NCI-H774 (cell line): ENCODE data around the gene SMAD3.
A peak's percentile ranks its signal among the peaks of the same experiment; 100 is the strongest.

Source experiments
- DNase-seq: peaks from one replicate; lab custom pipeline; 2025; lab: John Stamatoyannopoulos, UW

Gene SMAD3

DNA sequence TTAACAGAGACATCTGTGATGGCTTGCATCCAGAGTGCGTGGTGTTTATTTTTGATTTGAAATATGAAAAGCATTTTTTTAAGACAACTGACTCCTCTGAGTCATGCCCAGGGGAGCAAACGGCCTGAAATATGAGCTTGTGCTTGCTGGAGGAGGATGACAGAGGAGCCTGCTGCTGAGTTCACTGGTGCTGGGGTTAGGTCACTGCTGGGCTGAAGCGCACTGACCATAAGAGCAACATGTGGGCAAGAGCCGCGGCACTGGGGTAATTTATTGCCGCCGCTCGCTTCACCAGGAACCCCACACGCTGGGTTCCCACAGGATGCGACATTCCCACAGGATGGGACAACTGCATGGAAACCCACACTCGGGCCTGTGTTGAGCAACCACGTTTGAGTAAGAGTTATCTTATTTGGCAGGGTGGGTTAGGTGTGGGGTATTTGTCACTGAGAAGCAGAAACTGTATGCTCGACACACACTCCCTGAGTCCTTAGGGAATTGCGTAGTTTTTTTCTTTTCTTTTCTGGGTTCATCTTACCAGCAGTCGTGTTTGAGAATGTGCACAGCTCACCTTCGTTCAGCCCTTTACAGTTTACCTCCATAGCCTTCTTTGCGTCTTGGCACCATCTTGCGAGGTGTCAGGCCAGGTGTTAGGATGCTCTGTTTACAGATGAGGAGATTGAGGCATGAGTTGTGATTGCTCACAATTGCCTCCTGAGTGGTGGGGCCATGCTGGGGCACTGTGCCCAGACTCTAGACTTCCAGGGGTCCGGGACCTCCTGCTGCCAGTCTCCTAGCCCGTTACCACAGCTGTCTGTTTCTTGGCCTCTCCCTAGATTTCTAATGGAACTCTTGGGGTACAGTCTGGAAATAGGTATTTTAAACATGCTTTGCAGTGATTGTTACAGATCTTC is 60.4 kb downstream of the SMAD3 start:
- no peak for DNase-seq

DNA sequence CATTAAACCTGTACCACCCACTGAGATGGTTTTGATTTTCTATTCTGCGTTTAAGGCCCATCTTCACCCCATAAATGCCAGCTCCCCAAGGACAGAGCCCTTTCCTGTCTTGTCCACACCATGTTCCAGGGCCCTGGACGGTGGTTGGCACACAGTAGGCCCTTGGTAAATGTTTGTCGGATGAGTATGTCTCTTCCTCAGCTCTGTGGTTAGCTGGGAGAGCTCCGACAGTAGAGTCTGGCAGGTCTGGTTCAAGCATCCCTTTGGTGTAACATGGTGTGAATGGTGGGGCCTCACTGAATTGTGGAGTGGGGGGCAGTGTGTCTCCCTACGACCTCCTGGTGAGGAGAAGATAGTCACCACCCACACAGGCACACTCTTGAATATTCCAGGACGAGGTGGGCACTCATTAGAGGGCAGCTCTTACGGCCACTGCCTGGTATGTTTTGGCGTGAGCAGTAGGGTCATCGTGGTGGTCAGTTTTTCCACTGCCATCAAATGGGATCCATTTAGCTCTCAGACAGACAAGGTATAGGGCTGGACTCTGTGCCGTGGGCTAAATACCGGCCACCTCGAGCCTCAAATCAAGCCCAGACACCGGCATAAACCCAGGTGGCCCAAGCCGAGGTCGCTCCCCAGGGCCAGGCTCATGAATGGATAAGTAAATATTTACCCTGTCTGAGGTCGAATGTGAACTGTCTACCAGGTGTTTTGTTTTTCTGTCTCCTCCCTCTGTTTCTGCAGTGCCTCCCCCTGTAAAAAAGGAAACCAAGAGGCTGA is 61.3 kb downstream of the SMAD3 start:
- DNase-seq, result peak; percentile 58

DNA sequence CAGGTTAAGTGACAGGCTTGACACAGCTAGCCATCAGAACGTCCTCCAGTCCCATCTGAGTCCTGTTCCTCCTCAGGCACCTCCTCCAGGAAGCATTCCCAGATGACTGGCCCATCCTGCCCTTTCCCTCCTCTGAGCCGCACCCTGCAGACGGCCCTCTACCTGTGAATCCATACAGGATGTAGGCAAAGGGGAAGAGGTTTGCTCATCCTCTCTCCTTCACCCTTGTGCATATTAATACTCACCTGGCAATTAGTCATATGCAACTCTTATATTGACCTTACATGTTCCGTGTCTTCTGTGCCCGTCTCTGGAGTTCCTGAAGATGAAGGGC is 61.9 kb downstream of the SMAD3 start:
- DNase-seq, result no peak

DNA sequence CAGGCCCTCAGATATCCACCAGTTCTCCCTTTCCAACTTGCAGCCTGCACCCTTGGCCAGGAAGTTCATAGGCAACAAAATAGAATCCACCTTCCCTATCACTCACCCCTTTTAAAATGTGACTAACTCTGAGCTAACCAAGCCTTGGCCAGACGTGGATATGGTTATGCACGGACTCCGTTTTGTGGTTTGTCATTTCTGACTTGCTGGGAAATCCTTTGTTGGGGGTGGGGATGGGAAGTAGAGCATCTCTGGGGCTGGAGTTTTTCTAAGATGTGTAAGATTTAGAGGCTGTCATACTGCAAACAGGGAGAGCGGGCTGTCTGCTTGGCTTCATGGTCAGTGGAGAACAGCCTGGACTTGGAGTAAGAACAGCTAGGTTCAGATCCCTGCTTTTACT is 62.6 kb downstream of the SMAD3 start:
- DNase-seq, result no peak

DNA sequence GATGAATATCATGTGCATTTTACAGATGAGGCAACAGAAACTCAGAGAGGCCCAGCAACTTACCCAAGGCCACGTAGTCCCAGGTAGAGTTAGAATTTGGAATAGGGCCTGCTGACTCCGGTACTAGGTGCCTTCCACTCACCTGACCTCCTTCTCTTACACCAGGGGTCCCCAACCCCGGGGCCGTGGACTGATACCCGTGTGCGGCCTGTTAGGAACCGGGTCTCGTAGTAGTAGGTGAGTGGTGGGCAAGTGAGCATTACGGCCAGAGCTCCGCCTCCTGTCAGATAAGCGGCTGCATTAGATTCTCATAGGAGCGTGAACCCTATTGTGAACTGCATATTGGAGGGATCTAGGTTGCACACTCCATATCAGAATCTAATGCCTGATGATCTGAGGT is 64.8 kb downstream of the SMAD3 start:
- DNase-seq, result no peak

DNA sequence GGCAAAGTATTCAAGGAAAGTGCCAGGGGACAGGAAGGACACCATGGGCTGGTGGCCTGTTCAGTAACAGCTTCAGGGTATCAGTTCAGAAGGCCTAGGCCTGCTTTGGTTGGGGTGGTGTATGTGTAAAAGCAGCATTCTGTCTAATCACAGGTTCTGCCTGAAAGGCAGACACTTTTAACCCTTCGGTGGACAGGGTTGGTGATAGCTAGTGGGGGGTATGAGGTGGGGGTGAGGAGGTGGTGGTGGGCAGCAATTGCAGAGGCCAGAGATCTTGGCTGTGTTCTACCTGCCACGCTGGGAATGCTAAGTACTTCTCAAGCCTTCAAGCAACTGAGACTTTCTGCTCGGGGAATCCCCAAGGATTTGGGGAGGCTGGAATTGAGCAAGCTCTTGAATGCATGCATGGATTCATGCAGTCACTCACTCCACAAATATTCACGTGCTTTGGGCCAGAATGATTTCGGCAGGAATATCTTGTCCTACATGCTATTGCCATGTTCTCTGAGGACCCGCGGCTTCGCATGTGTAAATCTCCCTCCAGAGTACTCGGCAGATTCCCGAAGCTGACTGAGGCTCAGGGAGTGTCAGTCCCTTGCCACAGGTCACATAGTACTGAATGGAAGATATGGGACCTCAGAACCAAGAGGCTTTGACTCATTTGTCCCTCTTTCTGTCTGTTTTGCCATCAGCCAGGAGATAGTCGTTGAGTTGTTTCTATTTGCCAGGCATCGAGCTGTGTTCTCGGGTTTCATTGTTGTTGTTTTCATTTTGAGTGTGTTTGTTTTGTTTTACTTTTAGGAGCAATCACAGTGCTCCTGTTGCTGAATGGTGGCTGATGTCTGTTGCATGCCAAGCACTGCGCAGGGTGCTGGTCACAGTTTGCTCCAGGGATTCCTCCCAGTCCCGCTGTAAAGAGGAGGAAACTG is 65.5 kb downstream of the SMAD3 start:
- DNase-seq, result no peak

DNA sequence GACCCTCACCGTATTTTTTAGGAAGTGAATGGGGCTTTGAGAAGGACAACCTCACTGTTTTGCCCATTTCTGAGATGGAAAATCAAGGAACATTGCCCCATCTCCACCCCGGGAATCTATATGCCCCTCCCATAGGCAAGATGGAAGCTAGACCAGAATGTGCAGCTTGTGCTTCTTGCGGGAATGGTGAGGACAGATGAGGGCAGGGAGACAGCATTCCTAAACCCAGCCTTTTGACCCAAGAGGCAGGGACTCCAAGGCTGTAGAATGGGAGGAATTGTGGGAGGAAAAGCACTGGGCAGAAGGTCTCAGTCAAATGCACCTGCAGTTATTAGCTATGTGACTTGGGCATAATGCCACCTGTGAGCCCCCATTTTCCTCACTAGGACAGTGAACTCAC is 66.9 kb downstream of the SMAD3 start:
- no peak for DNase-seq

DNA sequence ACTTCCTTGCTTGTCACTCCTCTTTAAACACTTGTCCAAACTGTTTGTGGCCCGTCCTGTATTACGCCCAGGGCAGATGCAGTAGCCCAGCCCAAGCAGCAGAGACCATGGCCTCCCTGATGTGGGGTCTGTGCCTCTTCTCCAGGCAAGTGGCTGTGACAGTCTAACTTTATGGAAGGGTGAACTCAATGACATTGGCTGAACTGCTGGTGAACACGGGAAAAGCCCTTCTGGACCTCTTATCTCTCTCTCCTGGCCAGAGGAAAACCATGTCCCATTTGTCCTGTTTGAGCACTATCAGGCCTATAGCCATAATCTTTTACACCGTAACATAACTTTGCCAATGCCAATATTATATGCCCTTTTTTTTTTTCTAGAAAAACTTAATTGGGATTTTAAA is 67.6 kb downstream of the SMAD3 start:
- DNase-seq, result no peak

DNA sequence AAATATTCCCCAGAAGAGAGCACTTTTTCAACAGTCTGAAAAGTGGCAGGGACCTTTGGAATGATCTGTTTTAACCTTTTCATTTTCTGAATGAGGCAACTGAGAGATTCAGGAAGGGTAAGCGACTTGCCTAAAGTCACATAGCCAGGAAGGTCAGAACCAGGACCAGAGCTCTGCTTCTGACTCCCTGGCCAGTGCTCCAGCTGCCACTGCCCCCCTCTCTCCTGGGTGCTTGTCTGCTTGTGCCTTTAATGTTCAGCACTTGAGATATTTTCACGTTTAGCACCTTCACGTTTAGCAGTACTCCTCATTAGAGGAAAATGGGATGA is 68.3 kb downstream of the SMAD3 start:
- DNase-seq, result no peak

DNA sequence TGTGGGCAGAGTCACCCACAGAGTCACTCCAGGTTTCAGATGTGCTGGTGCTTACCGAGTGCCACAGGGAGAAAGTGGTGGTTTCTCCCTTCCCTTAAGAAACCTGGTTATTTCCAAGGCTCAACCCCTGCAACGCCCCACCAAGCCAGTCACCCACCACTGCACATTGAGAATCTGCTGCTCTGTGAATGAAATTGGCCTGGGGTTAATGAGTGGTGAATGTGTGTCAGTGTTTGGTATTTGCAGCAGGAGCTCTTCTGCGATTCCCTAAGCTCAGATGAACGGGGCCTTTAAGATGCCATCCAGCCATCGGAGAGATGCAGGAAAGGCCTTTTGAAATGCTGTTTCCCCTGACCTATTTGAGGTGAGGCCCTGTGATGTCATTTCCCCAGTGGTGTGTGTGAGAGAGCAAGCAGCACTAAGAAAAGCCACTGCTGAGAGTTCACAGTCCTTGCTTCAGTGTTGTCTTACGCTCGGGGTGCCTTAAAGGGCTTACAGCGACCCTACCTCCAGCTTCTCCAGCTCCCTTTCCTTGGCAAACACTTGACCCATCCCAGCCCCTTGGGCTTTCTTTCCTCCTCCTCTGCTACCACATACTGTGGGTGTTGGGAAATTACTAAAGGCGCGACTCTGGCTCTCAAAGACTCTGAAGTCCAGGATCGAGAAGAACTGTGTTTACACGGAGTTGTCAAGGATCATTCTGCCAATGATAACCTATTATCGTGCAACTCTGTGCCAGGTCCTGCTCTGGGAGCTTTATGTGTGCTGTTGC is 68.9 kb downstream of the SMAD3 start:
- DNase-seq, result no peak

DNA sequence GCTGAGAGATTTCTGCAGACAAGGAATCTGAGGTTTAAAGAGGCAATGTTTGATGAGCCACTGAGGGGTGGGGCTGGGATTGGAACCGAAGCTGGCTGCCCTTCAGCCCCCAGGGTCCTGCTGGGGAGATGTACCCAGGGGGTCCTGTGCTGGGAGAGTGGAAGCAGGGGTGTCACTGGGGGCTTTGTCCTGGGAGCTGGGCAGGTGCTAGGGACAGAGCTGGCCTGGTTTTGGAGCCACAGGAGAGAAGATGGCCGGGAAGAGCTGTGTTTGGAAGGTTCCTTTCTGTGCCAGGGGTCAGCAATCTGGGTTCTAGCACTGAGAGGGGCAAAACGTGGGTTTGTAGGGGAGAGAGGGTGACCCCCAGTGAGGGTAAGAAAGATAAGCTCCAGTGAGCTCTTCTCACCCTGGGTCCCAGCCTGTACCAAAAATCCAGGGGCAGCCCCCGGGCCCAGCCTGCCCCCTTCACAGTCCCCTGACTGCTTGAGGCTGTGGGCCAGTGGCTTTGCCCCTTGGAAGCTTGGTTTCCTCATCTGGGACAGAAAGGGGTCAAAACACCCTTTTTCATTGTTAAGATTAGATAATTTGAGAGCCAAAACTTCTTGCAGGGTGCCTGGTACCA is 69.6 kb downstream of the SMAD3 start:
- DNase-seq, result no peak

DNA sequence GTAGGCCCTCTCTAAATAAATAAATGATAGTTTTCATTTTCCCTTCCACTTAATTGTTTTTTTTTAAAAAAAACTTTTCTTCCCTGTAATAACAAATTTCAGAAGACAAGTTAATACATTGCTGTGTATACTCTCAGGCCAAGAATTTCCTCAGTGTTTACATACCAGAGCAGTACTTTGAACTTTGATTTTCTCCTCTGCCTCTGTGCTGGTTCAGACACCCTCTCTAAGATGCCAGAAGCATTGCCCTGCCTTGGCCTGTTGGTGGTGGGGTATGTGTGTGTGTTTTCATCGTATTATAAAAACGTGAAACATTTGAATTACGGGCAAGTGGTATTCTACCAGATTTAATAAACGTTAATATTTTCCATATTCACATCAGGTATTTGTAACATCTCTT is 70.1 kb downstream of the SMAD3 start:
- DNase-seq, result no peak

DNA sequence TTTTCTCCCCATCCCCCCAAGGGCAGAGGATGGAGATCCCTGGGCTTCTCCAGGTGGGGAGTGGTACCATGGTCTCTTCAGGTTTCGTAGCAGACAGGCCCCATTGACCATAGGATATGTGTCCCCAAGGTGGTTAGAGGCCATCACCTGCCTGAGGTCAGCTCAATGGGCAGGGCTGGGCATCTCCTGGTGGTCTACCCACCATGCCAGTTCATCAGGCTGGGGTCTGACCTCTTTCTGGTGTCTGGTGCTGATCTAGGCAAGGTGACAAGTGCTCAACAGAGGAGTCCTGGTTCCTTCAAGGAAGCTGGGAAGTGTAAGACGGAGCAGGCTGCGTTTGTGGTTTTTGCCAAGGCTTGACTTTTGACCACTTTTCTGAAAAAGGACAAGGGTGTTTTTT is 71.4 kb downstream of the SMAD3 start:
- no peak for DNase-seq

DNA sequence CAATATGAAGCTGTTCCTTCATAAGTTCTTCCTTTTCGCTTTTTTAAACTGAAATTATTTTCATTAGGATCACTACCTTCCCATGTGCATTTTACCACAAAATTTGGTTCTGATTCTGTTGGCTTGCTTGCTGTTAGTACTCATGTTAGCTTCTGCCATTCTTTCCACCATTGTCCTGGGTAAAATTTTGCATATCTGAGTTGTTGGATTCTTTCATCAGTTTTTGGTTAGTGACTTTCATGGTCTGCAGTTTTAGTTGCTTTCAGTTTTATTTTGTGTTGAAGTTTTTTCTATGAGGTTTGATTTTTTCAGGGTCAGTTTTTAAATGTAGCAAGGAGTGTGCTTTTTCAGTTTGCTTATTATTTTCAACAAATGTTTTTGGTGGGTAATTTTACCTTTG is 71.9 kb downstream of the SMAD3 start:
- DNase-seq, result no peak

DNA sequence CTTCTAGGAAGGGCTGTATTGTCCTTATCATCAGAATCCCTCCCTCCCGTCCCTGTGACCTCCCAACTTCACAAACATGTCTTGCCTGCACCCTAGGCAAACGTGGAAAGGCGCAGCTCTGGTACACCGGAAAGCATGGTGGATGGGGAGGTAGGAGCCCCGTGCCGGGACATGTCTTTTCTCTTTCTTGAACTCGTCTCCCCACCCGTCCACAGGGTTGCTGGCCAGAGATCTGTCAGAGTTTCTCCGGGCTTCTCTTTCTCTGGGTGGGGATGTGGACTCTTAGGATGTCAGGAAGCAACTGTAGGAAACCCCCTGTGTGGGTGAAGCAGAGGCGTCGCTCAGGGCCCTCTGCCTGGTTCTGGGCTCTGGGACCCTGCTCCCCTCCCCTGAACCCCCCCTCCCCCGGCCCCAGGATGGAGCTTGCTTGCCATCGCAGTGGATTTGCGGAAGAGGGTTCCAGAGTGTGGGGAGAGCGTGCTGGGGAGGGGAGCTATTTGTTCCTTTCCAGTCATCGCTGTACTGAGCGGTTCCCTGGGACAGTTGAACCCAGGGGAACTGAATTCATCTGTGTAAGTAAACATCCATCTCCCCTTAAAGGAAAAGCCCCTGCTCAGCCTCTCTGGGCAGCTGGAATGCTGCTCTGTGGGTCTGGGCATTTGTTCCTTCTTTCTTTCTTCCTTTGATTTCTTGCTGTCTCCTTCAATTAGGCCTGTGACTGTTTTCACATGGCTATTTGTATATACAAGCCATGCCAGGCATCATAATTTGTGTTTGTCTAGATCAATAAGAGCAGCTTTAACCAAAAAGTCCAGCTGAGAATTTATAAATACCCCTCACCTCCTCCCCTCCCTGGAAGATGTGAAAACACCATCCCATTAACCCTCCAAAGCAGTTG is 72.8 kb downstream of the SMAD3 start:
- no peak for DNase-seq

DNA sequence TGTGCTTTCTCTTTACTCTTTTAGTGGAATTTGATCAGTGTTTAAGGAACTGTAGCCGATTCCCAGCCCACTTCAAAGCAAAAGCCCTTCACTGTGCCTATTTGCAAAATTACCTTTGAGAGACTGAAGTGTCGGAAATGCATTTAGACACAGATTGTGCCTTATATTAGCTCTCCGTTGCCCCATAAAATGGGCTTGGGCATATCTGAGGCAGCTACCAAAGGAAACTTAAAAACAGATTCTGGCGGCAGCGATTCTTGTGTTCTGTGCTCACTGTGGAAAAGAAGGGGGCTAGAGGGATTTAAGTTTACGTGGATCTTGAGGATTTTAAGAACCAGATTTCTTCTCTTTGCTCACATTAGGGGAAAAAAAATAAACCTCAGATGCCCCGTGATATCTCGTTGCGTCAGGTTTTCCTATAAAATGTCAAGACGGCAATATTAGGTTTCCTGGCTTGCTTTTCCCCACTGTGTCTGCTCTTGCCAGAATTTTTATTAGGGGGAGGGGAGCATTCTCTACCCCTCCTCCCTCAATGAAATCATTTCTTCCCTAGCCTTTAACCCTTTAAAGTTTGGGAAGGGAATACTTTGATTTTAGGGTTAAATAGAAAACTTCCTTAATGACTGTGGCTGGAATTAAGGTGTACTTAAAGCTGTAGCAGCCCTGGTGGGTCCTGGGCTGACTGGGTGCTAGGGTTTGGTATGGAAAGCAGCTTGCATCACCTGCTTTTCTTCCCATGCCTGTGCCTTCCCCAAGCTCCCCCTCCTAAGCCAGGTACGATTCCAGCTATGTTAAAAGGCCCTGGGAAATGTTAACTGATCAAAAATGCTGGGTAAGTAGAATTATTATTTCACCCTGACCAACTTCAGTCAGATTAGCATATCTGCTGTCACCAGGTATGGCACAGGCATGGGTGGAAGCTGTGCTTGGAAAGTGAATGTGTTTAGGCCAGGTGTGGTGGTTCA is 73.8 kb downstream of the SMAD3 start:
- no peak for DNase-seq

DNA sequence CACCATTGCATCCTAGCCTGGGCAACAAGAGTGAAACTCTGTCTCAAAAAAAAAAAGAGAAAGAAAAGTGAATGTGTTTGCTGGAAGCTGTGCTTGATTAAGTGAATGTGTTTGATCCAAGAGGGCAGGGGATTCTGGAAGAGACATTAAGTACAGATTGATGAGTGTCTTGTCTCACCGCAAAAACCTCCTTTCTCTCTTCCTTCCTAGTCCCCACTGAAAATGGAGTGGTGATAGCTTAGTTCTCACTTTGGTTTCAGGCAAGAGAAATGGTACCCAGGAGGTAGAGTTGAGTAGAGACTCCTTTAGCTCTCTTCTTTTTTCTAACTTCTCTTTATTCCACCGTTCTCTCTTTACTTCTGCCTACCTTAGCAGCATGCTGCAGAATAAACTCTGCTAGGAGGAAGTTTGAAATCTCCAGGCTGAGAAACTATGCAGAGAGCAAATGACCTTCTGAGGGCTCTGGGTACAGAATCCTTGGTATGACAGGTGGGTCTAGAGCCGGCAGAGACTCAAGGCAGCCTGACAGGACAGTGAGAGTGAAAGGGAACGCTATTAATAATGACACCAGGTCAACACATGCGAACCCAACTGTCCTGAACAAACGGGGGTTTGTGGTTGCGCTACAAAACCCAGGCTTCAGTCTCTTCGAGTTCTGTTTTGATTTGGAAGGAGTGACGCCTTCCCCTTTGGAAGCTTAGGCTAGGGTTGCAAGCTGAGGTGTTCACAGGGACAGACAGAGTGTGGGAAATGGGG is 74.9 kb downstream of the SMAD3 start:
- no peak for DNase-seq

DNA sequence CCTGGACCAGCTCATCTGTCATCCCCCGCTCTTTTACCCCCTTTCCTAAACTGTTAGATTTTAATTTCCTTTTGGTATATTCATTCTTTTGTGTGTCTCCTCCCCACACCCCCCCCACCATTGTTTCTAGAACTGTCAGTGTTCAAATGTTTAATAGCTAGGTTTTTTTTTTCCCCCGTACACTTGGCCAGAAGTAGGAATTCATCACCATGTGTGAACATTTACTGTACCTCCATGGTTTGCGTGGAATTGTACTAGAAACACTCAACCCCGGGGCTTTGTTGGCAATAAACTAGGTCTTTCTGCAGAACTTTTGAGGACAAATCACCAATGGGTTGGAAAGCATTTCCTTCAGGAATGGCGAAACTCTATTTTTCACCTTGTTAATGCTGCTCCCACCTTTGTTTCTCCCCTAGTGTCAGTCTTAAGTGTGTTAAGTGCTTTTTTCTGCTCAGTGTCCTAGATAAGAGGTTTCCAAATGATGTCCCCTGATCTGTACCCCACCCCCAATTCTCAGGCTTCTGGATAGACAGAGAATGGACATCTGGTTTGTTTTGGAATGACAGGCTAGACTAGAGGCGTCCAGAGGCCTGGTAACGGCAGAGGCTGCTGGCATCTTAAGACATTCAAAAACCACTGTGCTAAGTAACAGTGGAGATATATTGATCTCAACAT is 76.8 kb downstream of the SMAD3 start:
- no peak for DNase-seq
